ENCODE results near the gene TMTC4.

GRCh38 chr13:100613031-100613430 lies 61.6 kb downstream of the TMTC4 start:
- TF ChIP-seq ARNTL (CRISPR knock-in tag; IDR thresholded peaks at IDR 0.05; ENCODE audit: borderline replicate concordance, low read depth) (no peak), CSDC2 (CRISPR knock-in tag; IDR thresholded peaks at IDR 0.05) (no peak), SNAI2 (CRISPR knock-in tag; IDR thresholded peaks at IDR 0.05) (no peak), ZFP30 (CRISPR knock-in tag; IDR thresholded peaks at IDR 0.05) (no peak), ISL1 (CRISPR knock-in tag; IDR thresholded peaks at IDR 0.05) (no peak), TCF4 (CRISPR knock-in tag; IDR thresholded peaks at IDR 0.05; ENCODE audit: borderline replicate concordance) (no peak), ZNF565 (CRISPR knock-in tag; conservative IDR thresholded peaks at IDR 0.05; ENCODE audit: low read depth) (no peak), RARB (CRISPR knock-in tag; IDR thresholded peaks at IDR 0.05) (no peak), GLIS3 (CRISPR knock-in tag; IDR thresholded peaks at IDR 0.05) (no peak), ZNF8 (CRISPR knock-in tag; IDR thresholded peaks at IDR 0.05) (no peak), ZFP3 (CRISPR knock-in tag; IDR thresholded peaks at IDR 0.05) (no peak), PATZ1 (CRISPR knock-in tag; IDR thresholded peaks at IDR 0.05; ENCODE audit: borderline replicate concordance) (no peak), ZNF70 (CRISPR knock-in tag; IDR thresholded peaks at IDR 0.05) (no peak), POU6F1 (CRISPR knock-in tag; IDR thresholded peaks at IDR 0.05; ENCODE audit: borderline replicate concordance, low read depth) (no peak)
